MM.1S (cell line): Measurements from ENCODE around the gene TSPAN11.

Experiments used
- DNase-seq: peaks from one replicate; pipeline ENCODE4 v3.0.0-alpha.2; 2015
- H2AFZ ChIP-seq: fragments of 300-600 bp; sonication (generic); 2 replicates; pipeline ENCODE4 v1.6.0; 2016; ENCODE audit warnings: antibody characterized with exemption, low read length
- H3F3A ChIP-seq: fragments of 300-600 bp; sonication (generic); 2 replicates; pipeline ENCODE4 v1.6.1; 2016; ENCODE audit warnings: mild to moderate bottlenecking, antibody characterized with exemption, low read length, moderate library complexity, mixed read lengths; ENCODE audit not compliant: insufficient read depth
- H3K27ac ChIP-seq: fragments of 300-600 bp; sonication (generic); 2 replicates; pipeline ENCODE4 v1.5.1; 2016; ENCODE audit warnings: mild to moderate bottlenecking, low read length
- H3K27me3 ChIP-seq: fragments of 300-600 bp; sonication (generic); replicated peaks from 2 replicates; pipeline ENCODE4 v1.6.0; 2016; ENCODE audit warnings: low read length; ENCODE audit not compliant: insufficient read depth
- H3K36me3 ChIP-seq: fragments of 300-600 bp; sonication (generic); replicated peaks from 2 replicates; pipeline ENCODE4 v1.6.1; 2016; ENCODE audit warnings: mild to moderate bottlenecking, low read length, mixed read lengths; ENCODE audit not compliant: insufficient read depth
- H3K4me1 ChIP-seq: fragments of 300-600 bp; sonication (generic); 2 replicates; pipeline ENCODE4 v1.6.1; 2016; ENCODE audit warnings: low read length, mixed read lengths
- H3K4me2 ChIP-seq: fragments of 300-600 bp; sonication (generic); 2 replicates; pipeline ENCODE4 v1.6.0; 2016; ENCODE audit warnings: low read depth, low read length
- H3K4me3 ChIP-seq: fragments of 300-600 bp; sonication (generic); 2 replicates; pipeline ENCODE4 v1.5.1; 2016; ENCODE audit warnings: low read length, mixed read lengths
- H3K79me2 ChIP-seq: fragments of 300-600 bp; sonication (generic); 2 replicates; pipeline ENCODE4 v1.6.1; 2016; ENCODE audit warnings: mixed run types, low read length, mixed read lengths
- H3K9ac ChIP-seq: fragments of 300-600 bp; sonication (generic); 2 replicates; pipeline ENCODE4 v1.6.1; 2016; ENCODE audit warnings: low read length, mixed read lengths
- H3K9me2 ChIP-seq: fragments of 300-600 bp; sonication (generic); replicated peaks from 2 replicates; pipeline ENCODE4 v1.6.1; 2016; ENCODE audit warnings: mild to moderate bottlenecking, low read length, mixed read lengths; ENCODE audit not compliant: insufficient read depth
- H3K9me3 ChIP-seq: fragments of 300-600 bp; sonication (generic); replicated peaks from 2 replicates; pipeline ENCODE4 v1.6.1; 2016; ENCODE audit warnings: mild to moderate bottlenecking, low read length, mixed read lengths; ENCODE audit not compliant: insufficient read depth
- H4K20me1 ChIP-seq: fragments of 300-600 bp; sonication (generic); 2 replicates; pipeline ENCODE4 v1.6.1; 2016; ENCODE audit warnings: mild to moderate bottlenecking, low read length, moderate library complexity, mixed read lengths; ENCODE audit not compliant: insufficient read depth
- EZH2 ChIP-seq: fragments of 300-600 bp; sonication (generic); optimal IDR thresholded peaks from 2 replicates; pipeline ENCODE3; 2017; ENCODE audit warnings: low read depth, mild to moderate bottlenecking, antibody characterized with exemption, low read length, mixed read lengths
- EZH2phosphoT487 ChIP-seq: fragments of 300-600 bp; sonication (generic); IDR thresholded peaks from 2 replicates; pipeline ENCODE4 v1.6.1; 2018; ENCODE audit warnings: antibody characterized with exemption, low read length
- TF ChIP-seq, protein P1 (sequence below): fragments of 300-600 bp; sonication (generic); IDR thresholded peaks from 2 replicates; pipeline ENCODE4 v1.5.1; 2016; ENCODE audit warnings: antibody characterized with exemption, low read length, mixed read lengths

The TSPAN11 gene

DNA sequence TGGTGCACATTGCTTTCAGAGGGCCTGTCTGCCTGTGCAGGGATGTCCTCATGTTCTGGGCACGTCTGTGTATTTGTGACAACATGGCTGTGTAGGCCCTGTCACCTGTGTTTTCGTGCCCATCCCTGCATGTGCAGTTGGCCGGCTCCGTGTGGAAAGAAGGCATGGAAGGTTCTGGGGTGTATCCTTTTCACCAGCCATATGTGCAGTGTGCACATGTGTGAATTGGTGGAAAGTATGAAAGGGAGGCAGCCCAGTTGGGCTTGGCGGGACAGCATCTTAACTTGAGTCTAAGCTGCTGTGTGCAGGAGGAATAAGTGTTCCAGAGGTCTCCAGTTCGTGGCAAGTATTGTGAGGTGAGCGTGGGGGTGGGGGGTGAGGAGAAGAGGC is 669 bp downstream of the TSPAN11 start:
- Histone ChIP-seq H3K4me2 (no peak overlapping the region), H3K9me2 (no peaks in the 10 kb centered on the region), H2AFZ (no peak overlapping the region), H3K27me3 (no peaks in the 10 kb centered on the region), H3K36me3 (no peaks in the 10 kb centered on the region), H3K9me3 (no peaks in the 10 kb centered on the region), H4K20me1 (no peaks in the 10 kb centered on the region), H3K4me3 (no peak overlapping the region), H3K79me2 (no peaks in the 10 kb centered on the region), H3K4me1 (no peaks in the 10 kb centered on the region), H3F3A (no peaks in the 10 kb centered on the region), H3K9ac (no peak overlapping the region), H3K27ac (no peak overlapping the region)
- TF ChIP-seq, protein P1, sequence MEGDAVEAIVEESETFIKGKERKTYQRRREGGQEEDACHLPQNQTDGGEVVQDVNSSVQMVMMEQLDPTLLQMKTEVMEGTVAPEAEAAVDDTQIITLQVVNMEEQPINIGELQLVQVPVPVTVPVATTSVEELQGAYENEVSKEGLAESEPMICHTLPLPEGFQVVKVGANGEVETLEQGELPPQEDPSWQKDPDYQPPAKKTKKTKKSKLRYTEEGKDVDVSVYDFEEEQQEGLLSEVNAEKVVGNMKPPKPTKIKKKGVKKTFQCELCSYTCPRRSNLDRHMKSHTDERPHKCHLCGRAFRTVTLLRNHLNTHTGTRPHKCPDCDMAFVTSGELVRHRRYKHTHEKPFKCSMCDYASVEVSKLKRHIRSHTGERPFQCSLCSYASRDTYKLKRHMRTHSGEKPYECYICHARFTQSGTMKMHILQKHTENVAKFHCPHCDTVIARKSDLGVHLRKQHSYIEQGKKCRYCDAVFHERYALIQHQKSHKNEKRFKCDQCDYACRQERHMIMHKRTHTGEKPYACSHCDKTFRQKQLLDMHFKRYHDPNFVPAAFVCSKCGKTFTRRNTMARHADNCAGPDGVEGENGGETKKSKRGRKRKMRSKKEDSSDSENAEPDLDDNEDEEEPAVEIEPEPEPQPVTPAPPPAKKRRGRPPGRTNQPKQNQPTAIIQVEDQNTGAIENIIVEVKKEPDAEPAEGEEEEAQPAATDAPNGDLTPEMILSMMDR: no peak
- no peak for TF ChIP-seq EZH2phosphoT487
- no peak for TF ChIP-seq EZH2
- no peak for DNase-seq

DNA sequence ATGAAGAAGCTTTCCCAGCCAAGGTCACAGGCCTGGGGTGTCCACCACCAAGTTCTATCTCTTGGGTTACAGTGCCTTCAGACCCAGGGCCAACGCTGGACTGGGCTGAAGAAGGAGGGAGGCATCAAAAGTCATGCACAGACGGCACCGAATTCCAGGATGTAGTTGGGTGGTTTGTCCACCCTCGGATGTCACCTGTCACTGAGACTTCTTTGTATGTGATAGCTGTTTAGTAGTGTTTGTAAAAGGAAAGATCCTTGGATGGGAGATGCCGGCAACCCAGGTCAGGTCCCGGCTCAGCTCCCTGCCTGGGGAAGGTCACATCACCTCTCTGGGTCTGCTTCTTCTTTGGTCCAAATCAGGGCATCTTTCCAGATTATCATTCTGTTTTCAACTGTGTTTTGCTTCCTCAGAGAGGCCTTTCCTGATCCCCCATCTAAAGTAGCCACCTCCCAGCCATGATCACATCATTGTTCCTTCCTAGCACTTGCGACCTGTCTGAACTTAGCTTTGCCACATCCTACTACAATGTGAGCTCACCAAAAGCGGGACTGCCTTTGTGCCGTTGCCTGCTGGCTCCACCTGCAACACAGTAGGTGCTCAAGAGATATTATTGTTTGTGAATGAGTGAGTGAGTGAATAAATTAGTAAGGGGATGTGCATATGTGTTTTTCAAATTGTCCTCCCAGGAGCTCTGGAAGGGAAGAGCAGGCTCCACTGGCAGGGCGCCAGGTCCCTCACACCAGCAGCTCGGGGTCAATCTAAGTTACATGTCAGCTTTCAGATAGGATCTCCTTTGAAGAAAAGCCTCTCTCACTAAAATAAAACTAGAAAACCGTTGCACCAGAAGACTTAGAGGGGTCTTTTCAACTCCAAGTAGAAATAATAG is 2.1 kb downstream of the TSPAN11 start:
- H3K27ac ChIP-seq: no peak overlapping the region

DNA sequence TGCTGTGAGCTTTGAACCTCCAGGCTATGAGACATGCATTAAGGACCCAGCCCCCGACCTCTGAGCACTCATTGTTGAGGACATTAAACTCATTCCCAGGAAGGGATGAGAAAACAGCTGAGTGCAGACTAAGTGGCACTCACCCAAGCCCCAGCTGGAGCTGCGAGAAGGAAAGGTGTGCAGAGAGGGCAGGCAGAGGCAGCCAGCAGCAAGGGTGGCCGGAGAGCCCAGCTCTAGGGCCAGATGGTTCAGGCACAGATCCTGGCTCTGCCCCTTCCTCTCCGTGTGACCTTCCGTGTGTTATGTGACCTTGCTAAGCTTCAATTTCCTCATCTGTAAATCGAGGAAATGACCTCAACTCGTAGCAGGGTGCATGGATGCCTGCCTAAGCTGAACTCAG is 3.7 kb downstream of the TSPAN11 start:
- Histone ChIP-seq H3K4me1 (no peaks in the 10 kb centered on the region), H3K79me2 (no peaks in the 10 kb centered on the region), H3K4me2 (no peak overlapping the region), H3K27me3 (no peaks in the 10 kb centered on the region), H3K9me2 (no peaks in the 10 kb centered on the region), H3F3A (no peaks in the 10 kb centered on the region), H3K4me3 (no peak overlapping the region), H3K27ac (no peak overlapping the region), H2AFZ (no peak overlapping the region), H3K9ac (no peak overlapping the region), H4K20me1 (no peaks in the 10 kb centered on the region), H3K9me3 (no peaks in the 10 kb centered on the region), H3K36me3 (no peaks in the 10 kb centered on the region)
- TF ChIP-seq, protein P1: no peak
- TF ChIP-seq EZH2: no peak
- TF ChIP-seq EZH2phosphoT487: no peak
- DNase-seq: no peak

More for the DNA sequence above, 2.1 kb downstream of the TSPAN11 start:
- H3K4me1 ChIP-seq: no peaks in the 10 kb centered on the region
- no peak for DNase-seq
- no peaks in the 10 kb centered on the region for H4K20me1 ChIP-seq
- no peak overlapping the region for H3K4me3 ChIP-seq
- no peaks in the 10 kb centered on the region for H3K9me2 ChIP-seq
- H2AFZ ChIP-seq: no peak overlapping the region
- H3K9ac ChIP-seq: no peak overlapping the region
- no peaks in the 10 kb centered on the region for H3K36me3 ChIP-seq
- TF ChIP-seq EZH2: no peak
- TF ChIP-seq EZH2phosphoT487: no peak
- TF ChIP-seq, protein P1: no peak
- H3F3A ChIP-seq: no peaks in the 10 kb centered on the region
- H3K9me3 ChIP-seq: no peaks in the 10 kb centered on the region
- H3K27me3 ChIP-seq: no peaks in the 10 kb centered on the region
- no peaks in the 10 kb centered on the region for H3K79me2 ChIP-seq
- no peak overlapping the region for H3K4me2 ChIP-seq
